CD14-positive monocyte (primary cell): ENCODE data around the gene CLIP4. TPM values are rescaled to one million over a fixed set of nuclear protein-coding genes. Genes with fewer than 3 reads are reported as not detected.

Source experiments
- DNase-seq, 3 donors: peaks; one replicate each; pipeline ENCODE4 v3.0.0-alpha.2; 2011 to 2022
- H2AFZ ChIP-seq: 2 replicates; pipeline ENCODE4 v1.6.0; 2012; ENCODE audit warnings: mild to moderate bottlenecking, low read depth, low read length, inconsistent platforms; ENCODE audit not compliant: insufficient read depth, poor library complexity, severe bottlenecking
- H3K27ac ChIP-seq, 2 donors: 1 replicate in 1 of 2; 2 replicates in 1 of 2; pipeline ENCODE4 v1.5.1; 2012 to 2013; ENCODE audit warnings: low read length in 2 of 2, control low read depth in 1 of 2, inconsistent platforms in 1 of 2, low read depth in 1 of 2, mild to moderate bottlenecking in 1 of 2
- H3K27me3 ChIP-seq, 2 donors: one replicate each; pipeline versions ENCODE4 v1.6.0 to v1.6.1; 2011 to 2013; ENCODE audit warnings: low read length in 2 of 2; ENCODE audit not compliant: control insufficient read depth in 2 of 2, insufficient read depth in 2 of 2
- H3K36me3 ChIP-seq, 2 donors: replicated peaks in 1 of 2; 1 replicate in 1 of 2; 2 replicates in 1 of 2; pipeline versions ENCODE4 v1.5.1 to v1.6.1; 2012 to 2013; ENCODE audit warnings: low read length in 2 of 2, control low read depth in 1 of 2, inconsistent platforms in 1 of 2, mild to moderate bottlenecking in 1 of 2; ENCODE audit not compliant: insufficient read depth in 2 of 2, control insufficient read depth in 1 of 2
- H3K4me1 ChIP-seq, 2 donors: 1 replicate in 1 of 2; 2 replicates in 1 of 2; pipeline versions ENCODE4 v1.5.1 to v1.6.1; 2012 to 2013; ENCODE audit warnings: low read length in 2 of 2, control low read depth in 1 of 2, inconsistent platforms in 1 of 2, mild to moderate bottlenecking in 1 of 2, moderate library complexity in 1 of 2; ENCODE audit not compliant: insufficient read depth in 2 of 2, control insufficient read depth in 1 of 2
- H3K4me2 ChIP-seq: replicated peaks from 2 replicates; pipeline ENCODE3; 2012; ENCODE audit warnings: low read length, moderate library complexity, mild to moderate bottlenecking; ENCODE audit not compliant: poor library complexity, severe bottlenecking; ENCODE audit errors: extremely low read depth
- H3K4me3 ChIP-seq, 3 experiments: fragments of 200-600 bp in 1 of 3; sonication (generic) in 1 of 3; replicated peaks in 1 of 3; 1 replicate in 2 of 3; 2 replicates in 1 of 3; pipeline ENCODE4 v1.5.1; 2011 to 2013; ENCODE audit warnings: low read length in 3 of 3, mild to moderate bottlenecking in 3 of 3, control low read depth in 2 of 3, low read depth in 2 of 3, inconsistent platforms in 1 of 3, moderate library complexity in 1 of 3
- H3K79me2 ChIP-seq: 2 replicates; pipeline ENCODE4 v1.6.0; 2012; ENCODE audit warnings: mild to moderate bottlenecking, control low read depth, inconsistent platforms, low read length, moderate library complexity; ENCODE audit not compliant: insufficient read depth
- H3K9ac ChIP-seq: 2 replicates; pipeline ENCODE4 v1.6.0; 2017; ENCODE audit warnings: low read length, mild to moderate bottlenecking; ENCODE audit not compliant: insufficient read depth, poor library complexity, severe bottlenecking
- H3K9me3 ChIP-seq, 2 donors: replicated peaks in 1 of 2; 1 replicate in 1 of 2; 2 replicates in 1 of 2; pipeline versions ENCODE4 v1.5.1 to v1.6.1; 2012 to 2013; ENCODE audit warnings: low read length in 2 of 2, control low read depth in 1 of 2; ENCODE audit not compliant: control insufficient read depth in 1 of 2, insufficient read depth in 1 of 2
- H4K20me1 ChIP-seq: 2 replicates; pipeline ENCODE4 v1.6.0; 2012; ENCODE audit warnings: mild to moderate bottlenecking, low read length, control low read depth, moderate library complexity; ENCODE audit not compliant: insufficient read depth
- H3K27ac Mint-ChIP-seq, 7 donors: one replicate each; pipeline ENCODE4 v1.8.0; 2020; ENCODE audit warnings: mild to moderate bottlenecking in 7 of 7, mixed read lengths in 7 of 7, moderate library complexity in 6 of 7, inconsistent platforms in 2 of 7
- H3K27me3 Mint-ChIP-seq, 3 donors: one replicate each; pipeline ENCODE4 v1.8.0; 2021 to 2022; ENCODE audit warnings: low read depth in 3 of 3, mild to moderate bottlenecking in 3 of 3, mixed read lengths in 3 of 3, moderate library complexity in 3 of 3, inconsistent platforms in 1 of 3
- H3K36me3 Mint-ChIP-seq, 2 donors: one replicate each; pipeline ENCODE4 v1.8.0; 2020; ENCODE audit warnings: mixed read lengths in 2 of 2, inconsistent platforms in 1 of 2, mild to moderate bottlenecking in 1 of 2
- H3K4me1 Mint-ChIP-seq: one replicate; pipeline ENCODE4 v1.8.0; 2020; ENCODE audit warnings: mild to moderate bottlenecking, mixed read lengths
- H3K4me3 Mint-ChIP-seq, 2 donors: one replicate each; pipeline ENCODE4 v1.8.0; 2020; ENCODE audit warnings: mild to moderate bottlenecking in 2 of 2, mixed read lengths in 2 of 2, moderate library complexity in 1 of 2
- H3K9me3 Mint-ChIP-seq, 7 donors: one replicate each; pipeline ENCODE4 v1.8.0; 2020 to 2022; ENCODE audit warnings: mixed read lengths in 7 of 7, mild to moderate bottlenecking in 6 of 7, moderate library complexity in 6 of 7, inconsistent platforms in 2 of 7
- CTCF ChIP-seq: fragments of 200-600 bp; IDR thresholded peaks from one replicate; pipeline ENCODE4 v1.8.0; 2022; ENCODE audit warnings: antibody characterized with exemption, mild to moderate bottlenecking
- WGBS: methylation state at CpG from one replicate; pipeline ENCODE4 v1.1.5; 2013; ENCODE audit warnings: missing lambda C conversion rate; ENCODE audit not compliant: insufficient coverage; 5-methylcytosine and 5-hydroxymethylcytosine counted together
- intact Hi-C, 2 donors: fragments of 100-400 bp; cut with micrococcal nuclease; formaldehyde crosslinking; loops; one replicate each; pipeline versions ENCODE4 v1.15.0 to v1.15.1; 2023
- polyA plus RNA-seq, 3 donors: library from polyadenylated mRNA; depleted of rRNA in 1 of 3; unstranded in 2 of 3; stranded (reverse) in 1 of 3; fragments of 300-500 nt in 2 of 3; fragments of >200 nt in 1 of 3; fragmentation: Illumina TruSeq in 2 of 3; gene quantifications; 1 replicate in 2 of 3; 2 replicates in 1 of 3; pipeline ENCODE4 v1.2.3, GENCODE V29; 2012 to 2021

The CLIP4 gene
- polyA plus RNA-seq, 3 donors, result 19.6 to 29.8 (median 21.7) TPM

GRCh38 chr2:29096969-29097368, 18.2 kb upstream of the CLIP4 start:
- H3K4me1 Mint-ChIP-seq, result no peaks in the 10 kb centered on the region
- H3K27me3 Mint-ChIP-seq, result peaks cover 4 to 7% (median 4%) of the 10 kb centered on the region in 3 donors
- 68% methylated on average over 4 of the region's 8 CpGs for WGBS
- H3K79me2 ChIP-seq, result no peaks in the 10 kb centered on the region
- peaks cover 0 to 2% (median 0%) of the 10 kb centered on the region in 7 donors for H3K9me3 Mint-ChIP-seq
- no peak overlapping the region for H3K4me2 ChIP-seq
- no peak for TF ChIP-seq CTCF
- peak overlapping the region in 1 of 7 donors; percentile 13 for H3K27ac Mint-ChIP-seq
- no peak overlapping the region for H3K4me3 Mint-ChIP-seq
- no peak overlapping the region for H2AFZ ChIP-seq
- H3K36me3 ChIP-seq, result no peaks in the 10 kb centered on the region
- H3K4me3 ChIP-seq, result no peak overlapping the region
- no peaks in the 10 kb centered on the region for H3K36me3 Mint-ChIP-seq
- no peak overlapping the region for H3K27ac ChIP-seq
- no peaks in the 10 kb centered on the region for H3K27me3 ChIP-seq
- H4K20me1 ChIP-seq, result no peaks in the 10 kb centered on the region
- intact Hi-C loops, result no loop called here
- no peak overlapping the region for H3K9ac ChIP-seq
- DNase-seq, result peak in 1 of 3 donors; percentile 21
- H3K9me3 ChIP-seq, result no peaks in the 10 kb centered on the region
- no peaks in the 10 kb centered on the region for H3K4me1 ChIP-seq

- Histone ChIP-seq H3K4me1 (no peaks in the 10 kb centered on the region), H3K4me3 (no peak overlapping the region), H2AFZ (no peak overlapping the region), H3K27ac (no peak overlapping the region), H3K79me2 (no peaks in the 10 kb centered on the region), H3K36me3 (no peaks in the 10 kb centered on the region), H3K4me2 (no peak overlapping the region), H3K27me3 (no peaks in the 10 kb centered on the region), H3K9ac (no peak overlapping the region), H4K20me1 (no peaks in the 10 kb centered on the region), H3K9me3 (no peaks in the 10 kb centered on the region)
- Mint-ChIP-seq H3K9me3 (peaks cover 0 to 1% (median 0%) of the 10 kb centered on the region in 7 donors), H3K27ac (no peak overlapping the region), H3K4me1 (no peaks in the 10 kb centered on the region), H3K27me3 (peaks cover 4 to 9% (median 4%) of the 10 kb centered on the region in 3 donors), H3K4me3 (no peak overlapping the region), H3K36me3 (no peaks in the 10 kb centered on the region)
- no peak for DNase-seq
- WGBS, result no CpG with 5 or more reads among the region's 6 CpGs
- intact Hi-C loops, result no loop called here
- no peak for TF ChIP-seq CTCF
Observed at GRCh38 chr2:29097569-29097968, 17.6 kb upstream of the CLIP4 start.
